GM18511 (cell line): ENCODE data around the gene ERBB3.
"Not testable (repeated sequence)": the region's sequence is repeated elsewhere in the genome, so short reads cannot be mapped to it uniquely, and the experiment has no call there.

Experiments
- ATAC-seq: cut with Tn5 transposase; IDR thresholded peaks from one replicate; pipeline ENCODE4 v1.9.1; 2021; ENCODE audit warnings: mild to moderate bottlenecking, moderate library complexity; ENCODE audit not compliant: unreplicated experiment

Gene ERBB3

DNA sequence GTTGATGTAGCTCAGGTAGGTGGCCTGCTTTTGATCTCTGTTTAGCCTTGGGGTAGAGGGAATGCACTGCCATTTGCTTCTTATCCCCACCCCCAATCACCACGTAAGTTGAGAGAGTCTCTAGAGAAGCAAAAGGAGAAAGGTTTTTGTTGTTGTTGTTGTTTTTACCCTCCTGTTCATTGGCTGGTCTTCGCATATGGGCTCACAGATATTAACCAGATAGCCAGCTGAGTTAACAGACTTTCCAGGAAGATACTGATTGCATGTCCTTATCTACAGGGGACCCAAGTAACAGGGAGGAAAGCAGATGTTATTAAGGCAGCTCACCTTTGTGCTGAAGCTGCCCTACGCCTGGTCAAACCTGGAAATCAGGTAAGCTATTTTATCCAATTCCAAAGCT is 27.3 kb downstream of the ERBB3 start:
- no peak for ATAC-seq

DNA sequence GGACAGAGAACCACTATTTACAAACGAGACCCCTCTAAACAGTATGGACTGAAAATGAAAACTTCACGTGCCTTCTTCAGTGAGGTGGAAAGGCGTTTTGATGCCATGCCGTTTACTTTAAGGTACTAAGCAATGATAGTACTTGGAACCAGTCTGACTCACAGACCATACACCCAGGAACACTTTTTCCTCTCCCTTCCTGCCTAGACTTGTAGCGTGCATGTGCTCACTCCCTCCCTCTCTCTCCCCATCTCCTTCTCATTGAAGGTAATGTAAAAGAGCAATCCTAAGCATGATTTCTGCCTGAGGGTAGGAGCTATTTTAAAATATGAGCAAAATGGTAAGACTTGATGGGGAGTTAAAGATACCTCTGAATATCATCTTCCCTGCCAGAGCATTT is 30.6 kb downstream of the ERBB3 start:
- ATAC-seq: no peak

DNA sequence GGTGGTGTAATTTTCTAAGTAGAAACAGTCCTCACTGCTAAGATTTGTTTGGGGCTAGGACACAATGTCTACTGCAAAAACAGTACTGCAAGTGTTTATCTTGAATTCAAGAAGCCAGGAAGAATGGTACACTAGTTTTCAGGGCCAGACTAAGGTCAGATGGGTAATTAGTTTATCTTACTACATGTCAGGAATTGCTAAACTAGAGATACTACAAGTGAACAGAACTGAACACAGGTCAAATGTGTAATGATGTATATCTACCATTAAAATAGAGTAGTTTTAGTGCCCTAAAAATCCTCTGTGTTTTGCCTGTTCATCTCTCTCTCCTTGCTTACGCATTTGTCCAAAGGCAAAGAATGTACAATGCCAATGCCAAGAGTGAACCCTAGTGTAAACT is 34.1 kb downstream of the ERBB3 start:
- ATAC-seq: no peak

DNA sequence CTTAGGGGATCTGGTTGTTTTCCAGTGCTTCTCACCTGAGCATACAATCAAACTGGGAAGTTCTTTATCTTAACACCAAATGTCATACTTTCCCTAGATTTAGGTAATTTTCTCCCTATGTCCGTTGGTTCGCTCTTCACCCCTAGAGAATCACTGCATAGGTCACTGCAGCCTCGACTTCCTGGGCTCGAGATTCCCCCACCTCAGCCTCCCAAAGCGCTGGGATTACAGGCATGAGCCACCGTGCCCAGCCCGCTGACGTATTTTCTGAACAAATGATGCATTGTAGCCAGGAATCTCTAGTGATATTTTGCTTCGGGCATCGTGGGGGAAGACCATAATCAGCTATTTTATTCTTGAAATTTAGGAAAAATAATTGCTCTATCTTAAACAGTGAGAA is 35.4 kb downstream of the ERBB3 start:
- no peak for ATAC-seq

DNA sequence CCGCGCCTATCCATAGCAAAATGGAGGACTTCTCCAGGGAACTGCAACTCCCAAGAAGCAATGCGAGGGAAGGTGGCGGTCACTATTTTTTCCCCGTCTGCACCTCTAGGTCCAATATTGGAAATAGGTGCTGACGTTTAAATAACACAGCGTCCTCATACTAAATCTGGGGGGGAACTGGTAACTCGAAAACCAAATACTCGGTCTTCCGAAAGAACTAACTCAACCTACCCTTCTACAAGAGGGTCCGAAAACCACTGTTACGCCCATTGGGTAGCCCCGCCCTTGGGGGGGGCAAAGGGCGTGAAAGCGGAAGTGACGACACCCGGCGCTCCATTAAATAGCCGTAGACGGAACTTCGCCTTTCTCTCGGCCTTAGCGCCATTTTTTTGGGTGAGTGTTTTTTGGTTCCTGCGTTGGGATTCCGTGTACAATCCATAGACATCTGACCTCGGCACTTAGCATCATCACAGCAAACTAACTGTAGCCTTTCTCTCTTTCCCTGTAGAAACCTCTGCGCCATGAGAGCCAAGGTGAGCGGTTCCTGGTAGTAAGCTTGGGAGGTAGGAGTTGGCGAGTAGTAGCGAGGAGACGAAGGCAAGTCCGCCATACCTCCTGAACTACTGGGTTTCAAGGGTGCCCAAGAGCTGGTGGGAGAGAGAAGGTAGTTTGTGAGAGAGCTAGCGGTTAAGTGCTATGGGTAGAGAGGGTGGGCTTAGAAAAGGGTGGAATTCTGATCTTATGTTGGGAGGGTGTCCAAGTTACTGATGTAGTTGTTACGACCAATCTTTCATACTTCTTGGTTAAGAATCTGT is 36.5 kb downstream of the ERBB3 start, which contains the start of gene RPL41:
RPL41 (plus strand) TSS at position 367 of the 815 bp plus-strand sequence.
- peak; percentile 51 for ATAC-seq

DNA sequence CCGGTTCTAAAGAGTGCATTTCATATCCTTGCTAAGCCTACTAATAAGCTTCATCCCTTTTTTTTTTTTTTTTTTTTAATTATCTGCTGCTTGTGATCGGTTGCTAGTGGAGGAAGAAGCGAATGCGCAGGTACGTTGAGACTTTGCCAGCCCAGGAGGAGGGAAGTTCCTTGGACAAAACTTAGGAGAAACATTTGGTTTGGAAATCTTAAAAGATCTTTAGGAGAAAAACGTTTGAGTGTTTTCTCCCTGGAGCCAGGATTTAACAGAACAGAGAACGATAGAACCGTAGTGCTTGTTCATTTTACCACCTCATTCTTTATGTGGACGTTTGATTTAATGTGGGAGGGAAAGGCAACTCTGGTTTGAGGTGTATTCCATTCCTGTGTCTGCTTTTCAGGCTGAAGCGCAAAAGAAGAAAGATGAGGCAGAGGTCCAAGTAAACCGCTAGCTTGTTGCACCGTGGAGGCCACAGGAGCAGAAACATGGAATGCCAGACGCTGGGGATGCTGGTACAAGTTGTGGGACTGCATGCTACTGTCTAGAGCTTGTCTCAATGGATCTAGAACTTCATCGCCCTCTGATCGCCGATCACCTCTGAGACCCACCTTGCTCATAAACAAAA is 37.2 kb downstream of the ERBB3 start:
- not testable (repeated sequence) for ATAC-seq

DNA sequence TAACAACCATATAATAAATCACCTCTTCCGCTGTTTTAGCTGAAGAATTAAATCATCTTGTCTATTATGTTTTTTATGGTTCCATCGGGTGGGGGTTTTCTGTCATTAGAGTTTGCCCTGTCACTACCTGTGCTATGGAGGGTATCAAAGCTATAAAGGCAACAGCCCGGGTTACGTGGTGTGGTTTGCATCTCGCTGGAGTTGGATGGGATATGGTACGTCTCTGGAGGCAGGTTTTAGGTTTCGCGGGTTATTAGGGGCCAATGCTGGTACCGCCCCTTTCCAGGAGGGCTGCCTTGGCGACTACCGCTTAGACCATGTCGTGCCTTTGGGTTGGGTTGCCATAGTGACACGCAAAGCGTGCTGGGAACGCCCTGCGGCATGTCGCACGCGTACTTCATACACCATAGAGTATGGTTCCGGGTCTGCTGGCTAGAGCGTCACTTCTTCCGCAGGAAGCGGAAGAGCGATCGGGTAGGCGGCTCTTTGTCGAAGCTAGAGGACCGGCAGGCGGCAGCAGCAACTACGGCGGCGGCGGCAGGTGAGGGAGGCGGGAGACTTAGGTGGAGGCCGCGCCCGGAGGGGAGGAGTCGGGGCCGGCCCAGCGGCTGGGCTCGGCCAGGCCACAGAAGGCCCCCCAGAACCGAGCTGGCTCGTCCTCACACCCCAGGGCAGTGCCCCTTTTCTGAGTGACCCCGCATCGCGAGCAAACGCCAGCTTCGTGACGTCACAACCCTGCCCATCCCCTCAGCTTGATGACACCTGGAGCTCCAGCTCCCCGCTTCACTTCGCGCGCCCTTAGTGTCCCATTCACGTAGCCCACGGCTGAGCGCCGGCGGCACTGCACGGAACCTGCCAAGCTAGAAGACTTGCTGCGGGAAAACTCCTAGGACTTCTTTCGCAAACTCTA is 38.1 kb downstream of the ERBB3 start, which contains the start of gene ZC3H10:
ZC3H10 (plus strand) TSS at position 489 of the 910 bp plus-strand sequence. CDS start 2,297 bp downstream, outside the sequence.
- peak; percentile 85 for ATAC-seq

DNA sequence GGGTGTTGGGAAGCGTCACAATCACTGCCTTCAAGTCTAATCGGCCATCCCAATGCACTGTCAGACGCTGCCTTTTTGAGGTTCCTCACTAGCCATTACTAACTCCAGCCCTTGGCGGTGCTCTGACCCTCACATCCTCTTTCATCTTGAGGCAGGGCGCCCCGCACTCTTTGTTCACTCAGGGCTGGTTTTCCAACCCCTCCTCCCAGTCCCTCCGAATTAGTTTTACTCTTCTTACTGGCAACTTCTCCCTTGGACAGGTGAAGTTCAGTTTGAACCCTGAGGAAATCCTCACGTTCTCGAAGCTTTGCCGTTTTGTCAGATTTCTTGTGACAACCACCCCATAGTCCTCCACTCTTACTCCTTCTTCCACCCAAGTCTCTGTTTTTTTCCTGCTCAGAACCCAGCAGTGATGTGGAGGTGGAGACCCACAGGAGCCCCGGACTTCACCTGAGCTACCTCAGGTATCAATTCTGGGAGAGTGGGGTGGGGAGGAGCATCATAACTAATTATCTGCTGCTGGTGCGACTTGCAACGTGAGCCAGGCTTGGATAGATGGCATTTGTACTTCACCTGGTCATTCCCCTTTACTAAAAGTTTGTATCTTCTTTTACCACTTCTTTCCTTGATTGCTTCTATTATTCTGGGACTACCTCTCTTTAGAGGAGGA is 38.9 kb downstream of the ERBB3 start:
- no peak for ATAC-seq

DNA sequence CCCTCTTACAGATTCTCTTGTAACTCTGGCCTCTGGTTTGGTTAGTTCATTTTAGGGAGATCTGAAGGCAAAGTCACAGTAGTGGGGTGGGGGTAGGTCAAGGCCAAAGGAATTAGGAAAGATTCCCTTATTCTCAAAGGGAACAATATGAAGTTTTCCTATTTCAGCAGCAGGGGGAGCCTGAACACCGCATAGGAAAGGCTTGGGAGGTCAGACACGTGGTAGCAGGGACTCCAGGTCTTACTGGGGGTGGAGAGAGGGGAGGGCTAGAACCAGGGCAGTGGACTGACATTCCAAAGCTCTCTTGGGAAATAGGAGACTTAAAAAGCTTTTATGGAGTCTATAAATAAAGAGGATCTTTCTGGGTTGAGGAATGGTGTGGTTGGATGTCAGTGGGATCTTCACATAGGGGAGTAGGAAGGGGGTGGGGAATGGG is 39.4 kb downstream of the ERBB3 start:
- ATAC-seq: no peak

DNA sequence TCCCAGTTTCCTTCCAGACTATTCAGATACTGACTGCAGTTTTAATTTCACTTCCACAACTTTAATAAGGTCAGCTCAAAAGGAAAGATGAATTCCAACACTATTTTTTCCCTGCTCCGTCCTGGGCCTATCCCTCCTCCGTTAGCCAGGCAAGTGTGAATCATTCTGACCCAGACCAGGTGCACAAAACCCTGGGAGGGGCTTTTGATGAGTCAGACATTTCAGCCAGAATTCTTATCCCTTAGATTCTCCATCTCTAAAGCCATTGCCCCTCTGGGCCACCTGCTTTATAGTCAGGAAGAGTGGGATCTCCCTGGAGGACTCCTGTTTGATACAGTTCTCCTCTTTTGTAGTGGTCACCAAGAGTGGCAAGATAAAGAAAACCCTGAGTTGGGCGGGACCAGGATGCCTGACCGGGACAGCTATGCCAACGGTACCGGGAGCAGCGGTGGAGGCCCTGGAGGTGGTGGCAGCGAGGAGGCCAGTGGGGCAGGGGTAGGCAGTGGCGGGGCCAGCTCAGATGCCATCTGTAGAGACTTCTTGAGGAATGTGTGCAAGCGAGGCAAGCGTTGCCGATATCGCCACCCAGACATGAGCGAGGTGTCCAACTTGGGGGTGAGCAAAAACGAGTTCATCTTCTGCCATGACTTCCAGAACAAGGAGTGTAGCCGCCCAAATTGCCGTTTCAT is 40.3 kb downstream of the ERBB3 start:
- no peak for ATAC-seq

DNA sequence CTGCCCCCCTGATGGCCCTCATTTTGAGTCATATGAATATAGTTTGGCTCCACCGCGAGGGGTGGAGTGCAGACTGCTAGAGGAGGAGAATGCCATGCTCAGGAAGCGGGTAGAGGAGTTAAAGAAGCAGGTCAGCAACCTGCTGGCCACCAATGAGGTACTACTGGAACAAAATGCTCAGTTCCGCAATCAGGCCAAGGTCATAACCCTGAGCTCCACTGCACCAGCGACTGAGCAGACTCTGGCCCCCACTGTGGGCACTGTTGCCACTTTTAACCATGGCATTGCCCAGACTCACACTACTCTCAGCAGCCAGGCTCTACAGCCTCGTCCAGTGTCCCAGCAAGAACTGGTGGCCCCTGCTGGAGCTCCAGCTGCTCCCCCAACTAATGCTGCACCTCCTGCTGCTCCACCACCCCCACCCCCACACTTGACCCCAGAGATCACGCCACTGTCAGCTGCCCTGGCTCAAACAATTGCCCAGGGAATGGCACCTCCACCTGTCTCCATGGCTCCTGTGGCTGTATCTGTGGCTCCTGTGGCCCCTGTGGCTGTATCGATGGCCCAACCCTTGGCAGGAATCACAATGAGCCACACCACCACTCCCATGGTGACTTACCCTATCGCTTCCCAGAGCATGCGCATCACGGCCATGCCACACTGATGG is 41.4 kb downstream of the ERBB3 start:
- ATAC-seq: no peak

DNA sequence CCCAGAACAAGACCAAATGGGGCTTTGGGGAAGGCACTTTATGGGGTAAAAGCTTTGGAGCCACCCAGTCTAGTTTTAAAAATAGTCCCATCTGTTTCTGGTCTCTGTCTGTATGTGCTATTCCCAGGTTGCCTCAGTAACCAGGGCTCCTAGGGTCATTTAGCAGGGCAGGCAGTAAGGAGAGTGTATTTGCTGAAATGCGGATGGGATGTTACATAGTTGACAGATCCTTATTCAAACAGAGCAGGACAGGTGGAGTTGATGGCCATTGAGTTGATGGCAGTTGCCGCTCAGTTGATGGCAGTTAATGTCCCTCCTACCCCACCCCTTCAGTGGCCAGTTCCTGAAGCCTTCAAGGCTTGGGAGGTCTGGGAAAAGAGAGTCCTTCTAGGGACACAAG is 42.7 kb downstream of the ERBB3 start:
- ATAC-seq: no peak

DNA sequence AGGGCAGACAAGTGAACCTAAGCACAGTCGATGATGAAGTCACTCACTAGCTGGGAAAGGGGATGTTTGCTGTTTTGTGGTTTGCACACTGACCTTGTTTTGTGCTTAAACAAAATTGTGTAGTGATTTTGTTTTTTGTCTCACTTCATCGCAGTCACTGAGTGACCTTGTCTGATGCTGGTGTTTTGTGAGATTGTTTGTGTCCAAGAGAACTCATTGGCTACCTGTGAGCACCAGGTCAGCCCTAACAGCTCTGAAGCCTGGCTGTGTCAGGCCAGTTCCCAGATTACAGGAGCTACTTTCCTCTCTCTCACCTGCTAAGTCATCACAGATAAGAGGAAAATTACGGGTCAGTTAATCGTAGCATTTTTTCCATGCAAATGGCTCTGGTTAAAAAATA is 44.2 kb downstream of the ERBB3 start:
- no peak for ATAC-seq

DNA sequence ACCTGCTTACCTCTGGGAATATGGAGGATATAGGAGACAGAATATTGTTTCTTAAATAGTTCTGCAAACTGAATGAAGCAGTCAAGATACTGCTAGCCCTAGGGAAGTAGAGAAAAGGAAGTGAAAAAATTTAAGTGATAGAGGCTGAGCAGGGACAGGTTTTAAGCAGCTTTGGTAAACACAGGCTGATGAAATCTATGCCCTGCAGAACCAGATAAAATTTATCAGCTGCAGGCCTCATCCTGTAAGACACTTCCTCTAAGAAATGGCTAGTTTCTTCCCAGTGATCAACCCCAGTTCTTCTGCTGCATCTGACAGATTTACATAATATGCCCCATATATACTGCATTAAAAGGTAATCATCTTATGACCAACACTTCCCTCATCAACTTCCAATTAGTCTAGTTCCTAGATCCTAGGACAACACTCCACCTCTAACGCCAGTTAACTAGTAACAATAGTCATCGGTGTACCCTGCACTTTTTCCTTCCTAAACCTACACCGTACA is 46.8 kb downstream of the ERBB3 start:
- ATAC-seq: no peak

DNA sequence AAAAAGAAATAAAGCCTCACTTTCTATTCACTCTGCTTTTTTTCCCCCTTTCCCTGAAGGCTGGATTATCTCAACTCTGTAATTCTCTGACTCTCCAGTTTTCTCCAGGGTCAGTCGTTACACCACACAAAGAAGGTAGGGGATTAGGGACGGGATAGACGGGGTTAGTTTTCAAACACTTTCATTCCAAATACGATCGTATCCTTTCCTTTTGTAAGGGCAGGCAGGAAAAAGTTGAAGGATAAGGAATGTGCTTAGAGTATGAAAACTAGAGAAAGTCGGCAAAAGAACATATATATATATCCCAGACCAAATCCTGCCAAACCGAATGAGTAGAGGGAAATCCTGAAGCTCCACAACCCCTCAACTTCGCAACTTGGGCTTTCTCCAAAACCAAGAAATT is 47.5 kb downstream of the ERBB3 start:
- ATAC-seq: no peak

DNA sequence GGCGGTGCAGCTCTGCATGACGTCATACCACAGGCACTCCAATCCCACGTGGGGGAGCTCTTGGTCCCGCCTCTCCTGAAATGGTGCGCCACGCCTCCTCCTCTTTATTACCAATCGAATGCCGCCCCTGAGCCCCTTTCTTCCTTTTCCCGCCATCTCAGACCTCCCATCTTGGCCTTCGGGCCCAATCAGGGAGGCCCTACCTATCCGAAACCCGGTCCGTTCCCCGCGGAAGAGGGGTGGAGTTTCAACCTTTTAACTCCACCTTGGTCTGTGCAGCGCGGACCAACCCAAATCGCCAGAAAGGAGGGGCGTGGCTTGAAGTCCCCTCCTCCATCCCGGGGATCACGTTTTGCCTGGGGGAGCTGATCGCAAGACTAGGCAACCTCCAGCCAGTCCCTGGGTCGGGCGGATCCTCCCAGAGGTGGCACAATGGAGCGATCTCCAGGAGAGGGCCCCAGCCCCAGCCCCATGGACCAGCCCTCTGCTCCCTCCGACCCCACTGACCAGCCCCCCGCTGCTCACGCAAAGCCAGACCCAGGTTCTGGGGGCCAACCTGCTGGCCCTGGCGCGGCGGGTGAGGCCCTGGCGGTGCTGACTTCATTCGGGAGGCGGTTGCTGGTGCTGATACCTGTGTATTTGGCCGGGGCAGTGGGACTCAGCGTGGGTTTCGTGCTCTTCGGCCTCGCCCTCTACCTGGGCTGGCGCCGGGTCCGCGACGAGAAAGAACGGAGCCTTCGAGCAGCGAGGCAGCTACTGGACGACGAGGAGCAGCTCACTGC is 48.1 kb downstream of the ERBB3 start, which contains the start of gene ESYT1:
ESYT1 (plus strand) TSS at position 380 of the 782 bp plus-strand sequence; CDS start at position 433, 53 bp downstream.
- ATAC-seq: peak; percentile 89

DNA sequence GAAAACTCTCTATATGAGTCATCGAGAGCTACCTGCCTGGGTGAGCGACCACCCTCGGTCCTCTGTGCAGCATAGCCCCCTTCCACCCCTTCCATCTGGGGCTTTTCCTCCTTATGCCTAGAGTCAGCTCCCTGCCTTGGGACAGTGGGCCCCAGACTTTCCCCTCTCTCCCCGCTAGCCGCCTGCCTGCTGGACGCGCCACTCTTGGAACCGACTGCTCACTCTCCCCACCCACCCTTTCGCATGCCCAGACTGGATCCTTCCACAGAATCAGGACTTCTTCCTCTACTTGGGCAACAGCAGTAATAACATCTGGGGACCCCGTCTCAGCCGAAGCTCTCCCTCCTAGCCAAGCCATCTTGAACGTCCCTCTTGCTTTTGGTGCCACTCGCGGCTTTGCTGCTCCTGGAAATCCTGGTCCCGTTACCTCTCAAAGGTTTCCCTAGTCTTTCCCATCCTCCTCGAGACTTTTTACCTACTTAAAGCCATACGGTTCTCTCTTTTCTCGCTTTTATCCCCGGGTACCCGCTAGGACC is 48.8 kb downstream of the ERBB3 start:
- no peak for ATAC-seq
